ENCODE data around the gene BIRC3.

Gene BIRC3

GRCh38 chr11:102382384-102382783 is 65.1 kb downstream of the BIRC3 start:
- TF ChIP-seq FOXP2 (optimal IDR thresholded peaks at IDR 0.05; ENCODE audit: control extremely low read depth, extremely low read length, insufficient read depth) (no peak), POLR2AphosphoS5 (IDR thresholded peaks at IDR 0.05; ENCODE audit: borderline replicate concordance, low read depth, low read length) (no peak), EZH2 (IDR thresholded peaks at IDR 0.05) (no peak)
- Histone ChIP-seq H3K27ac (no peak overlapping the region), H3K4me3 (no peak overlapping the region), H3K9ac (ENCODE audit: insufficient read length) (no peak overlapping the region), H3K36me3 (ENCODE audit: insufficient read depth, low read length) (peaks cover 18% of the 10 kb centered on the region), H3K9me3 (ENCODE audit: low read depth, low read length) (no peaks in the 10 kb centered on the region)
- no peak for DNase-seq (ENCODE audit: low read depth, low spot score)

GRCh38 chr11:102383839-102384238 is 66.6 kb downstream of the BIRC3 start:
- no peak overlapping the region for H3K4me3 ChIP-seq
- TF ChIP-seq FOXP2 (optimal IDR thresholded peaks at IDR 0.05; ENCODE audit: control extremely low read depth, extremely low read length, insufficient read depth) (no peak), EZH2 (IDR thresholded peaks at IDR 0.05) (no peak), POLR2AphosphoS5 (IDR thresholded peaks at IDR 0.05; ENCODE audit: borderline replicate concordance, low read depth, low read length) (no peak)
- no peaks in the 10 kb centered on the region for H3K9me3 ChIP-seq (ENCODE audit: low read depth, low read length)
- no peak for DNase-seq (ENCODE audit: low read depth, low spot score)
- no peak overlapping the region for H3K9ac ChIP-seq (ENCODE audit: insufficient read length)
- peaks cover 19% of the 10 kb centered on the region for H3K36me3 ChIP-seq (ENCODE audit: insufficient read depth, low read length)
- no peak overlapping the region for H3K27ac ChIP-seq

- H3K9me3 ChIP-seq (ENCODE audit: low read depth, low read length) = no peaks in the 10 kb centered on the region
- no peak overlapping the region for H3K27ac ChIP-seq
- H3K36me3 ChIP-seq (ENCODE audit: insufficient read depth, low read length) = peaks cover 22% of the 10 kb centered on the region
- H3K9ac ChIP-seq (ENCODE audit: insufficient read length) = no peak overlapping the region
- TF ChIP-seq FOXP2 (optimal IDR thresholded peaks at IDR 0.05; ENCODE audit: control extremely low read depth, extremely low read length, insufficient read depth) = no peak
- no peak for TF ChIP-seq POLR2AphosphoS5 (IDR thresholded peaks at IDR 0.05; ENCODE audit: borderline replicate concordance, low read depth, low read length)
- TF ChIP-seq EZH2 (IDR thresholded peaks at IDR 0.05) = no peak
- no peak for DNase-seq (ENCODE audit: low read depth, low spot score)
- H3K4me3 ChIP-seq = no peak overlapping the region
These were observed 67.3 kb downstream of the BIRC3 start for GRCh38 chr11:102384419-102385079.

GRCh38 chr11:102385085-102386007 is 68.1 kb downstream of the BIRC3 start:
- Histone ChIP-seq H3K36me3 (ENCODE audit: insufficient read depth, low read length) (peaks cover 18% of the 10 kb centered on the region), H3K9me3 (ENCODE audit: low read depth, low read length) (no peaks in the 10 kb centered on the region), H3K9ac (ENCODE audit: insufficient read length) (no peak overlapping the region), H3K27ac (no peak overlapping the region), H3K4me3 (no peak overlapping the region)
- TF ChIP-seq POLR2AphosphoS5 (IDR thresholded peaks at IDR 0.05; ENCODE audit: borderline replicate concordance, low read depth, low read length) (no peak), FOXP2 (optimal IDR thresholded peaks at IDR 0.05; ENCODE audit: control extremely low read depth, extremely low read length, insufficient read depth) (no peak), EZH2 (IDR thresholded peaks at IDR 0.05) (no peak)
- no peak for DNase-seq (ENCODE audit: low read depth, low spot score)

GRCh38 chr11:102386136-102386734 is 69.0 kb downstream of the BIRC3 start:
- Histone ChIP-seq H3K4me3 (no peak overlapping the region), H3K36me3 (ENCODE audit: insufficient read depth, low read length) (peaks cover 18% of the 10 kb centered on the region), H3K9me3 (ENCODE audit: low read depth, low read length) (no peaks in the 10 kb centered on the region), H3K9ac (ENCODE audit: insufficient read length) (no peak overlapping the region), H3K27ac (no peak overlapping the region)
- DNase-seq (ENCODE audit: low read depth, low spot score) = no peak
- TF ChIP-seq POLR2AphosphoS5 (IDR thresholded peaks at IDR 0.05; ENCODE audit: borderline replicate concordance, low read depth, low read length) (no peak), FOXP2 (optimal IDR thresholded peaks at IDR 0.05; ENCODE audit: control extremely low read depth, extremely low read length, insufficient read depth) (no peak), EZH2 (IDR thresholded peaks at IDR 0.05) (no peak)

GRCh38 chr11:102387043-102387781 is 69.9 kb downstream of the BIRC3 start:
- Histone ChIP-seq H3K27ac (no peak overlapping the region), H3K4me3 (no peak overlapping the region), H3K9ac (ENCODE audit: insufficient read length) (no peak overlapping the region), H3K36me3 (ENCODE audit: insufficient read depth, low read length) (peaks cover 18% of the 10 kb centered on the region), H3K9me3 (ENCODE audit: low read depth, low read length) (no peaks in the 10 kb centered on the region)
- DNase-seq (ENCODE audit: low read depth, low spot score) = no peak
- TF ChIP-seq FOXP2 (optimal IDR thresholded peaks at IDR 0.05; ENCODE audit: control extremely low read depth, extremely low read length, insufficient read depth) = no peak
- TF ChIP-seq POLR2AphosphoS5 (IDR thresholded peaks at IDR 0.05; ENCODE audit: borderline replicate concordance, low read depth, low read length) = no peak
- TF ChIP-seq EZH2 (IDR thresholded peaks at IDR 0.05) = no peak

All from SK-N-MC (cell line).